HG02970 (cell line): Measurements from ENCODE around the gene AGO4.
A peak's percentile ranks its signal among the peaks of the same experiment; 100 is the strongest.
"Not testable (repeated sequence)": the region's sequence is repeated elsewhere in the genome, so short reads cannot be mapped to it uniquely, and the experiment has no call there.

ENCODE experiments used
- ATAC-seq: cut with Tn5 transposase; IDR thresholded peaks from one replicate; pipeline ENCODE4 v1.9.1; 2021; ENCODE audit warnings: mild to moderate bottlenecking, moderate library complexity, moderate number of reproducible peaks; ENCODE audit not compliant: unreplicated experiment, low FRiP score

Gene AGO4

GRCh38 chr1:35807614-35808449, at the start of gene AGO4:
Gene AGO4 (plus strand): TSS chr1:35808016. CDS start chr1:35808417, 401 bp downstream.
- no peak for ATAC-seq

- no peak for ATAC-seq
These were observed 45.7 kb upstream of the AGO4 start for GRCh38 chr1:35762141-35762540.

GRCh38 chr1:35763201-35763600, 44.6 kb upstream of the AGO4 start:
- no peak for ATAC-seq

DNA sequence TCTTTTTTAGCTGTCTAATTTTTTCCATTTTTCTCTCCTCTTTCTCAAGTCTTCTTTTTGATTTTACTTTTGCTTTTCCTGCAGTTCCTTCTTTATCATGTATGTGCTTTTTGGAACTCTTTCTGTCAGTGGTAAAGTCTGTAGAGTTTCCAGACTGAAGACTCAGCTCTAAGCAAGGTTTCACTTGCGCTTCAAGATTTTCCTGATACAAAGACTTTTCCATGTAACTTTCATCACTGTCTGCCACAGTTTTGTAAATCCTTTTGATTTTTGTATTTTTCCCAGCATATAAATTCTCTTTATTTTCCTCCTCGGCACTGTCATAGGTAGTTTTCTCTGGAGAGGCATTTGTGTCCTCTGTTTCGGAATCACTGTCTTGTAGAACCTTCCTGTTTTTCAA, 43.5 kb upstream of the AGO4 start:
- no peak for ATAC-seq

DNA sequence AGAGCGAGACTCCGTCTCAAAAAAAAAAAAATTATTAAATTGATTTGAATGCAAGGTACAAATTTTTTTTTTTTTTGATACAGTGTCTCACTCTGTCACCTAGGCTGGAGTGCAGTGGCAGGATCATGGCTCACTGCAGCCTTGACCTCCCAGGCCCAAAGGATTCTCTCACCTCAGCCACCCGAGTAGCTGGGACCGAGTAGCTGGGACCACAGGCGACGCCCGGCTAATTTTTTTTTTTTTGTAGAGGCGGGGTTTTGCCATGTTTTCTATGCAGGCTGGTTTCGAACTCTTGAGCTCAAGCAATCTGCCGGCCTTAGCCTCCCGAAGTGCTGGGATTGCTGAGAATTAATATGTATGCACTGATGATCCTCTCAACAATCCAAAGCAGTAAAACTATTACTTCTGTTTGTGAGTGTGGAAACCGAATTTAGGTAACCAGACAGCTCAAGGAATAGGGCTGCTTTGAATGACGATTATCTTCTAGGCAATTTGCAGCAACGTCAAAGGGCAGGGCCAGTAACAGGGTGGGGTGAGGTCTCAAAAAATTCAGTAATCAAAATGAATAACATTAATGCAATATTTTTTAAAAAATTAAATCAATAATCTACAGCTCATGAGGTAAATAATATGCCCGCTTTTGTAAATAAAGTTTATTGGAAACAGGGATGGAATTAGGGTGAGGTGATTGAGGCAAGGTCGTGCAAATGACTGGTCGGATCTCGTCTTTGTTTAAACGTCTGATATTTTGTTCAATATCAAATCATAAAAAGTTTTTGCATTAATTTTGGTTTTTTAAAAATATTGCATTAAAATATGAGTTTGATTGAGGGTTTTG, 39.2 kb upstream of the AGO4 start:
- no peak for ATAC-seq

- peak; percentile 79 for ATAC-seq
These were observed 38.5 kb upstream of the AGO4 start for GRCh38 chr1:35769188-35769758.

DNA sequence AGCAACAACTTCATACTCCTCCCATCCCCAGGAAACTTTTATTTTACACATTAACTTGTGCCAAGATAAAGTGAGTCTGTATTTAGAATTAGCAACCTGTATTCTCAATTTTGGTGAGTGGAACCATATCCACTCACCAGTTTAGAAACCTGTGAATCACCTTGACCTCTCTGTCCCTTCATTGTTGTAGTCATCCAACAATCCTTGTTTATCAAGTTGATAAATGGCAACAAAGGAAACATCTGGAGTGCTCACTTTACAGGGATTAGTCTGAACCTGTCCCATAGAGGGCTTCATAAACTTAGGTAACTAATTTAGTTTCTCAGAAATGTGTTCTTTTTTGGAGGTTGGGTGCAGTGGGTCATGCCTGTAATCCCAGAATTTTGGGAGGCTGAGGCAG, 34.1 kb upstream of the AGO4 start:
- ATAC-seq = no peak

- not testable (repeated sequence) for ATAC-seq
These were observed 31.6 kb upstream of the AGO4 start for GRCh38 chr1:35776172-35776571.

DNA sequence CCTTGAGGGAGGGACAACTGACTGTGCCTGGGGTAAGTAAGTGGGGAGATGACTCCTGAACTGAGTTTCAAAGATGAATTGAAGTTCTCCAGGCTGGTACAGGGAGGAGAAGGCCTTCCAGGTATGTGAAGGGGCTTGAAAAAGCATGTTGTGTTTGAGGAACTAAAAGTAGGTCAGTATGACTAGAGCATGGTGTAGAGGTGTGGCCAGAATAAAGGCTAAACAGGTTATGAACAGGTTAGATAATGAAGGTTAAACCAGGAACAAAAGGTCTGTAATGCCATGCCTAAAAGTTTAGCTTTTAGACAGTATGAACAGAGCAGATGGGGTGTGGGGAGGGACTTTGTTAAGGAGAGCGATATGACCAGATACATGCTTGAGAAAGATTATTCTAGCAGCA, 30.7 kb upstream of the AGO4 start:
- ATAC-seq = no peak

DNA sequence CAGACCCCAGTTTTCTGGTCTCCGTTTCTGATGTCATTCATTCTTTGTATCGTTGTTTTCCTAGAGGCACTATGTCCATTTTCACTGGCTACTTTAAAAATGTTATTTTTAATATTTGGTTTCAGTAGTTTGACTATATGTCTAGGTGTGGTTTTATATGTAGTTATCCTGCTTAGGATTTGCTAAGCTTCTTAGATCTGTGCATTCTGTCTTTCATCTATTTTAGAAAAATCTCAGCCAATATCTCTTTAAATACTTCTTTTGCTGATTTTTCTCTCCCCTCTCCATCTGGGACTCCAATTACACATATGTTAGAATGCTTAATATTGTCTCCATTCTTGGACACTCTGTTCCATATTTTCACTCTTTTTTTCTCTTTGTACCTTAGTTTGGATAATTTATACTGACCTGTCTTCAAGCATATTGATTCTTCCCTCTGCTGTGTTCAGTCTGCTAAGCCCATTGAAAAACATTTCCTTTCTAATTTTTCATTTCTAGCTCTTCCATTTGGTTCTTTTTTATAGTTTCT, 24.7 kb upstream of the AGO4 start:
- ATAC-seq = no peak

GRCh38 chr1:35784364-35784763, 23.5 kb upstream of the AGO4 start:
- ATAC-seq = not testable (repeated sequence)

- no peak for ATAC-seq
These were observed 19.7 kb upstream of the AGO4 start for GRCh38 chr1:35788139-35788538.

GRCh38 chr1:35790670-35791069, 17.1 kb upstream of the AGO4 start:
- ATAC-seq = no peak

GRCh38 chr1:35795295-35795694, 12.5 kb upstream of the AGO4 start:
- ATAC-seq = no peak

GRCh38 chr1:35797380-35797779, 10.4 kb upstream of the AGO4 start:
- no peak for ATAC-seq

- ATAC-seq = not testable (repeated sequence)
These were observed 9.8 kb upstream of the AGO4 start for GRCh38 chr1:35798019-35798418.

- ATAC-seq = not testable (repeated sequence)
These were observed 7.5 kb upstream of the AGO4 start for GRCh38 chr1:35800167-35800887.

DNA sequence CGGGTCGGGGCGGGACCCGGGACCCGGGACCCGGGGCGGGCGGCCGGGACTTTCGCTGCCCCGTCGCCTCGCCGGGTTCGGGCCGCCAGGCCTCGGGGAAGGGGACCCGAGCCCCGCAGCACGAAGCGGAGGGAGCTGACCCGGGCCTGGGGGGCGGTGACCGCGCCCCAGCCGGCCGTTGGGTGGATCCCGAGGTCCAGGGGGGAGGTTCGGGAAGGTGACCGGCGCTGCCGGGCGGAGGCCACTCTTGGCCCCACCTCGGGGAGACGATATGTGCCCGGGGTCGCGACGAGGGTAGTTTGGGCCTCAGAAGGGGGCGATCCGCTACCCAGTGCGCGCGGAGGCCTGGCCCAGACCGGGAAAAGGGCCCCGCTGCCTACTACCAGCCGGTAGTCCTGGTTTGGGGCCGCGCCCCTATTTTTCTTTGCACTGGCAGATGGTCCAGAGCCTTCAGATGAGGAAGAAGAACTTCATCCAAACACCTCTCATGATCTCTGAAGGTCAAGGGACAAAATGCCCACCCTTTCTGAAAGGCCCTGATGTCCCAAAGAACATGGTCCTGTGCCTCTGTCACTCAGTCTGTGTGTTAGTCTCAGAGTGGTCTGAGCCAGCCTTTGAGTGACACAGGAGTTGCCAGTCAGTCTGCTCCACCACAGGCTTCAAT, 766 bp downstream of the AGO4 start:
- no peak for ATAC-seq

GRCh38 chr1:35809114-35810095, 1.6 kb downstream of the AGO4 start:
- ATAC-seq = no peak
